ENCODE results near the gene EEFSEC.

DNA sequence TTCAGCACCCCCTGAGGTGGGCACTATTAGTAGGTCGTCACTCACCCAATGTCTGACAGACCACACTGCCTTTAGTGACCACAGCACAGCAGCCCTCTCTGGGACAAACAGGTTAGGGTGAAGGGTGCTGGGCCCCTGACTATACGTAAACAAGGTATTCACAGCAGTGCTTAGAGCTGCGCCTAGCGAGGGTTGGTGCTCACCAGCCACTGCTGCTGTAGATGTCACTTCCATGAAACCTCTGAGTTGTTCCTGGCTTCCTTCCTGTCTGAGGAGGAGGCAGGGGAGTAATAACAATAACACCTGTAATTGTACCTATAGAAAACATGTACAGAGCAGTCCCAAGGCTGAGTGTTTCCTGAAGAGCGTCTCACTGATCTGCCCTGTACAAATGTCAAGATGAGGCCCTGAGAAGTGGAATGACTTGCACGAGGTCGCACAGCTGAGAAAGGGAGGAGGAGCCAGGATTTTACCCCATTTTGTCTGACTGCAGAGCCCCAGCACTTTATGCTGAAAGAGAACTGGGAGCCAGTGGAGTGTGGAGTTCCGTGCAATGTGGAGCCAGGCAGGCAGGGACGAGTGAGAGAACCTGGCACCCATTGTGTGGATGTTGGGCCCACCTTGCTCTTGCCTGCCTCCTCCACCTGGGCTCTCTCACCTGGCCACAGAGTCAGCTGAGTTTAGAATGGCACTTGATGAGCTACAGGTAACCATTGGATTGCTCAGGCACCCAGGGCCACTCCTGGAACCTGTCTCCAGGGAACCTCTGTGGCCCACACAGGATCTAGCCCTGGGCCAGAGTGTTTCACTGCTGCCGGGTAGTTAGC lies 219.6 kb downstream of the EEFSEC start:
- TF ChIP-seq ZNF384 (IDR thresholded peaks at IDR 0.05): no peak
- no peak for TF ChIP-seq ELF4 (IDR thresholded peaks at IDR 0.05)
- TF ChIP-seq FOXK2 (IDR thresholded peaks at IDR 0.05): no peak
- TF ChIP-seq PKNOX1 (IDR thresholded peaks at IDR 0.05): no peak
- no peak for TF ChIP-seq FOXM1 (IDR thresholded peaks at IDR 0.05; ENCODE audit: borderline replicate concordance)
- no peak for TF ChIP-seq CTBP1 (IDR thresholded peaks at IDR 0.05; ENCODE audit: borderline replicate concordance)
- no peak for TF ChIP-seq TARDBP (IDR thresholded peaks at IDR 0.05)
- no peak for TF ChIP-seq SP1 (IDR thresholded peaks at IDR 0.05)
- TF ChIP-seq NFRKB (IDR thresholded peaks at IDR 0.05): no peak

Data from HEK293T (cell line).